RWPE2 (cell line): ENCODE measurements around the gene LCLAT1.
"Not testable (repeated sequence)": the region's sequence is repeated elsewhere in the genome, so short reads cannot be mapped to it uniquely, and the experiment has no call there.

Experiments used
- ATAC-seq: fragments of 200-7000 bp; cut with Tn5 transposase; 3 replicates; pipeline ENCODE4 v1.9.1; 2021; ENCODE audit warnings: low read depth
- DNase-seq: peaks from one replicate; pipeline ENCODE4 v3.0.0-alpha.2; 2020; ENCODE audit warnings: low spot score
- H3K27ac ChIP-seq: fragments of 450-650 bp; 2 replicates; pipeline ENCODE4 v1.5.1; 2017; ENCODE audit warnings: mild to moderate bottlenecking; ENCODE audit not compliant: poor library complexity, severe bottlenecking
- H3K27me3 ChIP-seq: fragments of 250-450 bp; sonication (Bioruptor Pico); 2 replicates; pipeline ENCODE4 v1.5.1; 2021; ENCODE audit warnings: mild to moderate bottlenecking, moderate library complexity; ENCODE audit not compliant: insufficient read depth, poor library complexity, severe bottlenecking
- H3K36me3 ChIP-seq: fragments of 250-450 bp; sonication (Bioruptor Pico); 2 replicates; pipeline ENCODE4 v1.5.1; 2020; ENCODE audit warnings: low read depth, mild to moderate bottlenecking, moderate library complexity
- H3K4me1 ChIP-seq: fragments of 250-450 bp; sonication (Bioruptor Pico); 2 replicates; pipeline ENCODE4 v1.5.1; 2021; ENCODE audit warnings: mild to moderate bottlenecking, moderate library complexity; ENCODE audit not compliant: insufficient read depth, poor library complexity, severe bottlenecking
- H3K4me3 ChIP-seq: fragments of 250-450 bp; sonication (Bioruptor Pico); 2 replicates; pipeline ENCODE4 v1.5.1; 2021; ENCODE audit warnings: mild to moderate bottlenecking, moderate library complexity; ENCODE audit not compliant: severe bottlenecking
- H3K9me3 ChIP-seq: fragments of 250-450 bp; sonication (Bioruptor Pico); 2 replicates; pipeline ENCODE4 v1.5.1; 2021; ENCODE audit warnings: mild to moderate bottlenecking, moderate library complexity; ENCODE audit not compliant: severe bottlenecking
- CTCF ChIP-seq: fragments of 450-650 bp; IDR thresholded peaks from one replicate; pipeline ENCODE4 v1.5.1; 2017; ENCODE audit warnings: mild to moderate bottlenecking, moderate library complexity; ENCODE audit not compliant: poor library complexity, severe bottlenecking

LCLAT1 gene

GRCh38 chr2:30631051-30631671, 184.1 kb downstream of the LCLAT1 start:
- no peaks in the 10 kb centered on the region for H3K4me1 ChIP-seq
- H3K27me3 ChIP-seq: no peaks in the 10 kb centered on the region
- TF ChIP-seq CTCF: no peak
- H3K4me3 ChIP-seq: no peak overlapping the region
- DNase-seq (no peak), ATAC-seq (no peak)
- H3K36me3 ChIP-seq: no peaks in the 10 kb centered on the region
- no peaks in the 10 kb centered on the region for H3K9me3 ChIP-seq
- H3K27ac ChIP-seq: no peak overlapping the region

DNA sequence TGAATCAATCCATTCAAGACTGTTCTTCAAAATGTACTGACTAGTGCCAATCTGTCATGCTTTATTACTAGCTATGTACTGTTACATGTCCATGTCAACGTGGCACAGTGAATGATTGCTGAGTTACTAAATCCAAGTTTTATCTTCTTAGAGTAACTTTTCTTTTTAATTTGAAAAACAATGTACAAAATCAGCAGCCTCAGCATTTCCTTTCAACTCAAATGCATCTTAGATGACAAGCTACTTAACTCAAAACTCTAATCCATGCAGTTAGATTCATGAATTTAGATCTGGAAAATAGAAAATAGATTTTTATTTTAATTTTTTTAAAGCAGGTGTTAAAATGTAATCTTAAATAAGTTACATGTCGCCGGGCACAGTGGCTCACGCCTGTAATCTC, 186.0 kb downstream of the LCLAT1 start:
- H3K4me3 ChIP-seq: no peak overlapping the region
- H3K9me3 ChIP-seq: no peaks in the 10 kb centered on the region
- DNase-seq (no peak), ATAC-seq (no peak)
- H3K36me3 ChIP-seq: no peaks in the 10 kb centered on the region
- H3K27ac ChIP-seq: no peak overlapping the region
- TF ChIP-seq CTCF: no peak
- H3K27me3 ChIP-seq: no peaks in the 10 kb centered on the region
- H3K4me1 ChIP-seq: no peaks in the 10 kb centered on the region

DNA sequence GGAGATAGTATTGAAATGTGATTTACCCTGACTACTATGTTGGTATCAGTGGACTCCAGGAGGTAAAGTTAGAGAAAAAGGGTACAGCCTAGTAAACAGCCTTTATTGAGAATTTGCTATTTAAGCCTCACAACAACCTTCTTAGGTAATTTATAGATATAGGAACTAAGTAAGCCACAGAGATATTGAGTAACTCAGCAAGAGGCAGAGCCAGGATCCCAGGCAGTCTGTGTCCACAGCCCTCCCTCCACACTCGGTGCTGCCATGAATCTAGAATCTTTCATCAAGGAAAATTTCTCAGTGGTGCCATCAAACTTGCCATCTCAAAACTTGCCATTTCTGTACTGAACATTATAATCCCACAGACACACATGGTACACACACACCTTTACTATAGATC, 189.3 kb downstream of the LCLAT1 start:
- H3K4me1 ChIP-seq: no peaks in the 10 kb centered on the region
- no peaks in the 10 kb centered on the region for H3K27me3 ChIP-seq
- DNase-seq: no peak
- no peak overlapping the region for H3K27ac ChIP-seq
- H3K4me3 ChIP-seq: no peak overlapping the region
- H3K36me3 ChIP-seq: 0 out of 2 replicates have a peak, but pooled peaks cover 4% of the 10 kb centered on the region
- H3K9me3 ChIP-seq: no peaks in the 10 kb centered on the region
- TF ChIP-seq CTCF: no peak
- ATAC-seq: no peak

GRCh38 chr2:30639836-30640235, 192.8 kb downstream of the LCLAT1 start:
- Histone ChIP-seq H3K27ac (no peak overlapping the region), H3K4me3 (no peak overlapping the region), H3K36me3 (peaks cover 7% of the 10 kb centered on the region; the same call in 1 of the 2 replicates), H3K27me3 (no peaks in the 10 kb centered on the region), H3K4me1 (no peaks in the 10 kb centered on the region), H3K9me3 (no peaks in the 10 kb centered on the region)
- no peak for TF ChIP-seq CTCF
- ATAC-seq: no peak
- DNase-seq: no peak

- Histone ChIP-seq H3K4me3 (no peak overlapping the region), H3K9me3 (no peaks in the 10 kb centered on the region), H3K36me3 (peaks cover 7% of the 10 kb centered on the region; the same call in 1 of the 2 replicates), H3K27me3 (no peaks in the 10 kb centered on the region), H3K27ac (no peak overlapping the region), H3K4me1 (no peaks in the 10 kb centered on the region)
- DNase-seq (no peak), ATAC-seq (no peak)
- TF ChIP-seq CTCF: no peak
These were observed 194.8 kb downstream of the LCLAT1 start for GRCh38 chr2:30641765-30642345.

DNA sequence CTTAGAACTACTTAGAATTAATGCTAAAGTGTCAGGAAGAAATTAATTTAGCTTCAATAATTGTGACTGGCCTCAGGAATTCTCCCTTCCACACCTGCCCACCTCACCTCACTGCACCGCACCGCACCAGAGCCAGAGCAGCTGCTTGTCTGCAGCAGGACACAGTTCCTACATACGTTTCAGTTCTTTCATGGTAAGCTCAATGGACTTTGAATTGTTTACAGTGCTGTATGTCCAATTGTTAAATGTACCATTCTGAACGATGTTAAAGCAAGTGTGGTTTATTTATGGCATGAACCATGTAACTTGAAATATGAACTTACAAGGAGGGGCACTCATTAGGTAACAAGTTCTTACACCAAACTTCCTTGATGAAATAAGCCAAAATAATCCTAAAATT, 196.0 kb downstream of the LCLAT1 start:
- H3K36me3 ChIP-seq, H3K4me1 ChIP-seq, H3K9me3 ChIP-seq, ATAC-seq, H3K4me3 ChIP-seq, H3K27me3 ChIP-seq, H3K27ac ChIP-seq, DNase-seq: not testable (repeated sequence)
